GM21576 (cell line): ENCODE results near the gene NLGN2.

Experiments used
- ATAC-seq: cut with Tn5 transposase; IDR thresholded peaks from one replicate; pipeline ENCODE4 v1.9.1; 2021; ENCODE audit warnings: mild to moderate bottlenecking, moderate library complexity; ENCODE audit not compliant: unreplicated experiment

The NLGN2 gene

GRCh38 chr17:7462474-7463371 lies 55.1 kb downstream of the NLGN2 start:
- ATAC-seq, result no peak

- no peak for ATAC-seq
These were observed 55.8 kb downstream of the NLGN2 start for GRCh38 chr17:7463372-7463846.

GRCh38 chr17:7464081-7464480 lies 56.4 kb downstream of the NLGN2 start:
- no peak for ATAC-seq

GRCh38 chr17:7465597-7466275 lies 58.1 kb downstream of the NLGN2 start:
- ATAC-seq, result no peak

- no peak for ATAC-seq
These were observed 58.6 kb downstream of the NLGN2 start for GRCh38 chr17:7466318-7466638.

GRCh38 chr17:7466639-7467341 lies 59.1 kb downstream of the NLGN2 start:
- ATAC-seq, result no peak

- no peak for ATAC-seq
These were observed 59.9 kb downstream of the NLGN2 start for GRCh38 chr17:7467498-7467897.

- no peak for ATAC-seq
These were observed 60.6 kb downstream of the NLGN2 start for GRCh38 chr17:7468290-7468689.

GRCh38 chr17:7468804-7469389 lies 61.3 kb downstream of the NLGN2 start:
- no peak for ATAC-seq
